ENCODE measurements around the gene GABPB2.

GABPB2 gene

GRCh38 chr1:151165281-151165737 lies 94.7 kb downstream of the GABPB2 start:
- peak; percentile 70 for DNase-seq (ENCODE audit: low read depth)

DNA sequence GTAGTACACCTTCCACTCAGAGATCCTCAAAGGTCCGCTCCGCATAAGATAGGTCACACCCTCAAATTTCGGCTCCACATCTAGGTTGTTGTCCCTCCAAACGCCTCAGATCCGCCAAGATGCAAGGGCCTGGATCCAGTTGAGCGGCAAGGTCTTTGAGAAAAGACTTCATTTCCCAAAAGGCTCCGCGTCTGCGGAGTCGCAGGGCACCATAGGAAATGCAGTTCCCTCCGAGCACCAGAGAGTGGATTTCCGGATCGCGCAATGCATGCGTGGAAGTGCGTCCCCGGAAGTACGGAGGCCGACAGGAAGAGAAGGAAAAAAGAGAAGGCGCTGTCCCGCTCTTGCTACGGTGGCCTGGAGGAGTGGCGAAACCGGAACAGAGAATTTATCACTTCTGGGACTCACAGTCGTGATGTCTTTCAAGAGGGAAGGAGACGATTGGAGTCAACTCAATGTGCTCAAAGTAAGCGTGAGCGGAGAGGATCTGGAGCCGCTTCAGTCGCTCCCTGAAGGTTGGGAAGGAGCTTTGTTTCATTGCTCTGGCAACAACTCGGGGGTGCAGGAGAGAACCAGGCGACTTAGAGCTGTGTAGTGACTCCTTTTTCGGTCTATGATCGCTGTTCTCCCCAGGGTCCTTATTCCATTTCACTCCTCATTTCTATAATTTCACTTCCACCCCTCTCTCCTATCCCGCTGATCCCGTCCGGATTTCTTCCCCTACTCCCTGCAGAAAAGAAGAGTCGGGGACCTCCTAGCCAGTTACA lies 95.4 kb downstream of the GABPB2 start, which contains the start of the genes LYSMD1 and SCNM1:
Gene LYSMD1, minus strand, starts transcription at position 165 of the 767 bp plus-strand sequence. CDS start 644 bp downstream, outside the sequence.
Gene SCNM1, plus strand, starts transcription at position 407 of the 767 bp plus-strand sequence. Its CDS starts 9 bp downstream, at position 416.
- DNase-seq (ENCODE audit: low read depth): peak; percentile 99

- DNase-seq (ENCODE audit: low read depth): peak; percentile 63
Measured at GRCh38 chr1:151166505-151166956, 96.0 kb downstream of the GABPB2 start.

GRCh38 chr1:151167116-151167515 lies 96.6 kb downstream of the GABPB2 start:
- no peak for DNase-seq (ENCODE audit: low read depth)

GRCh38 chr1:151171190-151171589 lies 100.6 kb downstream of the GABPB2 start:
- DNase-seq (ENCODE audit: low read depth): no peak

All from fibroblast of gingiva (primary cell).